NCI-H510A treated with DMSO at 0.1 percent for 48 hours (cell line): ENCODE measurements around the gene DLGAP4.
"Not testable (repeated sequence)": the region's sequence is repeated elsewhere in the genome, so short reads cannot be mapped to it uniquely, and the experiment has no call there.

ENCODE experiments used
- DNase-seq: peaks from one replicate; lab custom pipeline; 2025; lab: John Stamatoyannopoulos, UW

The DLGAP4 gene

DNA sequence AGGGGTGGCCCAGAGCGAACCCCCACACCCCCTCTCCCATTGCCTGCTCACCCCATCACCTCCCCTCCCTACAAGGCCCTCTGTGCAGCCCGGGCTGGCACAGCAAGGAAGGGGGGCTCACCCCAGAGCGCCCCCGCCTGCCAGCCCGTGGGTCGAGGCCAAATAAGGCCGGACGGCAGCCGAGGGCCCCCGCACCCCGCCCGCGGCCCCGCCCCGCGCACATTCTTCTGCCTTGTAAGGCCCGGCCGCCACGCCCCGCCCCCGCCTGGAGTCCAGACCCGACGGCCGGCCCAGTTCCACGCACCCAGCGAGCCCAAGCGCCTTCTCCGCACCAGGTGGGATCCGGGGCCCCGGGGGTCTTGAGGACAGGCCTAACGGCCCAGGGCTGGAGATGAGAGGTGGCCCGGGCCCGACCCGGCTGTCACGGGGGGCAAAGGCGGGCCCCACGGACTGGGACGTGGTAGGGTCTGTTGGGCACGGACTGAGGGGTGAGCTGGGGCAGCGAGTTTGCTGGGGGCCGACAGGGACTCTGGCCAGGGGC, 235.2 kb downstream of the DLGAP4 start, which contains the start of gene MYL9:
Gene MYL9, plus strand, starts transcription at position 293 of the 541 bp plus-strand sequence. CDS start 3,366 bp downstream, outside the sequence.
- DNase-seq: no peak

DNA sequence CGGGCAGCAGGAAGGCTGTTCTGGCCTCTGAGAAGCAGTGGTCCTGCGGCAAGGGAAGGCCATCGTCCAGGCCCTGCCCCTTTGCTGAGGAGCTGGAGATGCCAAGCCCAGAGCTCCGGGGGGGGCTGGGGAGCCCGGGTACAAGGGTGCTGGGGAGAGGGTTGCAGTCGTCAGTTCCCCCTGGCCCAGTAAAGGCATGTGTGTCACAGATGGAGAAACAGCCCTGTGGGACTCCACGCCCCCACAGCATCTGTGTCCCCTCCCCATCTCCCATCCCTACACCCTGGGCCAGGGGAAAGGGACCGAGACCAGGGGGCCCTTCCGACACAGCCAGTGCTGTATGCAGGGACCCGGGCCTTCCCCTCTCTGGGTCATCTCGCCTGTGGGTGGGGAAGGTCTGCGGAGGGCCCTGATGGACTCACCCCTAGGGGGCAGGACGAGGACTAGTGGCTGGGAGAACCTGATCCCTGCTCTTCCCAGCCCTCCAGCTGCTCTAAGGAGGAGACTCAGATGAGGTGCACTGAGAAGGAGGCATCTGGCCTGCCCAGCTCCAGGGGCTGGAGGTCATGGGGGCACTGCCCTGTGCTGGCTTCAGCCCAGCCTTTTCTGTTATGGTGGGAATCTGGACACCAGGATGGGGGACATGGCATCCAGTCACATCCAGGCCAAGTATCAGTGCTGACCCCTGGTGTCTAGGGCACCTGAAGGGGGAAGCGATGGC, 235.8 kb downstream of the DLGAP4 start:
- no peak for DNase-seq

DNA sequence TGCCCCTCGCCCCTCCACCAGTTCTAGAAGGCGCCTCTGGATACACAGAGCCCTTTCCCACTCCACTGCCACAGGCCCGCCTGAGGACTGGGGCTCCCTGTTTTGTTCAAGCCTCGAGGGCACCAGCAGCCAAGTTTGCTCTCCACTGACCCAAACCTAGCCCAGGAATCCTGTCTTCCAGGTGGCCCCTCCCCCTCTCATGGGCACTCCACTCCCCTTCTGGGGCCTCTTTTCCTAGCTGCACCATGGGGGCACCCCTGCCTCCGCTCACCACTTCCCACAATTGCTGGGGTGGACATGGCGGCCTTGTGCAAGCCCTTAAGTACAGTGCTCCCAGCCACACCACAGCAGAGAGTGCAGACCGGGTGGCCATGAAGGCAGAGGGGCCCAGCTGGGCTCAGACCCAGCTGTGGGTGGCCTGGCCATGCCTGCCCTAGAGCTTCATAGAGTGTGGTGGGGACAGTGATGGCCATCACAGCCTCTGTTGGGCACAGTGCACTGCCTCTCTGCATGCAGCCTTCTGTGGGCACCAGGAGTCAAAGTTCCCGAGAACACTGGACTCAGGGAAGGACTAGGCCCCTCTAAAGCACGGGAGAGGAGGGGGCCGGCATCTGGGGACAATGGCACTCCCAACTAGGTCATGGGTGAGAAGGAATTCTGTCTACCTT, 236.5 kb downstream of the DLGAP4 start:
- no peak for DNase-seq

DNA sequence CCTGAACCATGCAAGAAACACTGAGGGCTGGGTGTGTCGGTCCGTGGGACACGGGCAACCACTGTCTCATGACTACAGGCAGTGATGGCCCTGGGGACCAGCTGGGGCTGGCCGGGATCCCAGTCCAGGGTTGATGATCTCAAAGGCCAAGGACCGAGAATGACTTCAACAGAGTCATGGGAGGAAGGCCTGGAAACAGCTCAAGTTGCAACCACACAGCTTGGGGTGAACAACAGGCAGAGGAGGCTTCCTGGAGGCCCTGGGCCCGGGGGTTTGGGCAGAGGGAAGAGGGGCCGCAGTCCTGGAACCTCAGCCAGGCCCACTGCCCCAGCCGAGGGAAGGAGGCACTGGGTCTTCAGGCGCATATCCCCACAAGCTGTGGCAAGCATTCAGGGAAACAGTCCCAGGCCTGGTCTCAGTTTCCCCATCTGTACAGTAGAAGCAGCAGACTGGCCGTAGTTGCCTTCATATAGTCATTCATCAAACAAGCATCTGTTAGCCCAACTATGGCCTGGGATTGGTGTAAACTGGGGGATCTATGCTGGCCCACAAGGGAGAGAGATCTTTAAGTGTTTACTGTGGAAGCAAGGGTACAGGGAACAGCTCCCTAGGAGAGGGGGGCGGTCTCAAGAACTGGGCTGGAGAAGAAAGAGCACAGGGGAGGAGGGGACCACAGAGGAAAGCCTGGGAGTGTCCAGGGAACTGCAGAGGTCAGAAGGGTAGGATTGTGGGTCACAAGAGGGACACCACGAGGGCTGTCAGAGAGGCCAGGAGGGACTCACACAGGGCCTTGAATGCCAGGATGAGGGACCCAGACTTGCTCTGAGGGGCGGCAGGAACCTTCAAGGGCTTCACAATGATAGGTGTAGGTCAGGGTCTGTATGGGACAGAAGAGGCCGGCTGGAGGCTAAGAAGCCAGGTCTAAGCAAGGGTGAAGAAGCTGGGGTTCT, 237.3 kb downstream of the DLGAP4 start:
- DNase-seq: no peak

DNA sequence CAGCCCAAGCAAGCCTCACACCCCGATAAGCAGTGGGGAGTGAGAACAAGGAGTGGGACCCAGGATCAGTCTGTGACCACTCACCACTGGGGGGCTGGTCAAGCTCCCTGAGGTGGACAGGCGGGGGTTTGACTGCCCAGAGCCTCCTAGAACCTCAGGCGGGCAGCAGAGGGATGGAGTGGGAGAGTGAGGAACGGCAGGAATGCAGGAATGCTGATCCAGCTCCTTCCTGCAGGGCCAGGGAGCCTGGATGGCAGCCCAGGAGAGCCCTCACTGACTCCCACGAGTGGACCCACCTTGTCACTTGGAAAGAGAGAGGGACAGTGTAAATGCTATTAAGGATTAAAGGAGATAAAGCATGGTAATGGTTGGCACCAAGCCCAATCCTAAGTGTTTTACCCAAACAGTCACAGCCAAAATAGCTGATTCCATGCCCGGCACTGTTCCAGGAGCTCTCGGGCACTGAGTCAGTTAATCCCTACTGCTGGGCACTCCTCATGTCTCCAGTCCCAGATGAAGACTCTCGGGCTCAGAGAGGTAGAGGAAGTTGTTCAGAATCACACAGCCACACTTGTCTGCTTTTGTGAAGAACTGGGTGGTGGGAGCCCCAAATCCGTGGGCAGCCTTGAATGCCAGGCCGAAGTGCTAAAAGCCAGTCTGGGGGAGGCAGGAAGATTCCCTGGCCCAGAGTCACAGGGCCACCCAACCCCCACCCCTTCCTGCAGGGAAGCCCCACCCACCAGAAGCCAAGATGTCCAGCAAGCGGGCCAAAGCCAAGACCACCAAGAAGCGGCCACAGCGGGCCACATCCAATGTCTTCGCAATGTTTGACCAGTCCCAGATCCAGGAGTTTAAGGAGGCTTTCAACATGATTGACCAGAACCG, 238.2 kb downstream of the DLGAP4 start:
- DNase-seq: no peak

GRCh38 chr20:36546111-36546736, 240.1 kb downstream of the DLGAP4 start:
- no peak for DNase-seq

DNA sequence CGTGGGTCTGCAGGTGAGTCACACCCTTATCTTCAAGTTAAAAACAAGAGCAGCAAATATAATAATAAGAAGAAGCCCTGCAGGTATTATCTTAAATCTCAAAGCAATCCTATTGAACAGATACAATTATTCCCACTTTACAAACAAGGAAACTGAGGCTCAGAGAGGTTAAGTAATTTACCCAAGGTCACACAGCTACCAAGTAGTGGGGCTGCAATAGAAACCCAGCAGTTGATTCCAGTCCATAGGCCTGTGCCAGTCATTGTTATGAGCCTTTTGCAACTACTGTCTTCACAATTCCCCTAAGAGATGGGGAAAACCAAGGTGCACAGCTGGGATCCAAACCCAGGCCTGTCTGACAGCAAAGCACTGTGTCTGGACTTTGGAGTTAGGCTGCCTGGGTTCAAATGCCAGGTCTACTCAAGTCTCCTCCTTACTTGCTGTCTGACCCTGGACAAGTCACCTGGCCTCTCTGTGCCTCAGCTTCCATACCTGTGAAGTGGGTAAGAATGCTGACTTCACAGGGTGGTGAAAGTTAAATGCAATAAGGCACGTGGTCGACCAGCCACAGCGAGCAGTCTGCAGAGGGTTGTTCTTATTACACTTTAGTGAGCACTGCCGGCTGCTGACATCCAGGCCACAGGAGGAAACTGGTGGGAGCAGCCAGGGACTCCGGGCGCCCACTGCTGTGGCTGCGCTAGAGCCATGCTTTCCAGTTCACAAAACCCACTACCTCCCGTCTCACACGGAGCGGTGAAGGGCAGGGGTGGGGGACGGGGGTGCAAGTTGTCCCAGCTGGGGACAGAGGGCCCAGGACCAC, 241.3 kb downstream of the DLGAP4 start:
- DNase-seq: no peak

- no peak for DNase-seq
Measured at GRCh38 chr20:36548006-36548315, 241.8 kb downstream of the DLGAP4 start.

DNA sequence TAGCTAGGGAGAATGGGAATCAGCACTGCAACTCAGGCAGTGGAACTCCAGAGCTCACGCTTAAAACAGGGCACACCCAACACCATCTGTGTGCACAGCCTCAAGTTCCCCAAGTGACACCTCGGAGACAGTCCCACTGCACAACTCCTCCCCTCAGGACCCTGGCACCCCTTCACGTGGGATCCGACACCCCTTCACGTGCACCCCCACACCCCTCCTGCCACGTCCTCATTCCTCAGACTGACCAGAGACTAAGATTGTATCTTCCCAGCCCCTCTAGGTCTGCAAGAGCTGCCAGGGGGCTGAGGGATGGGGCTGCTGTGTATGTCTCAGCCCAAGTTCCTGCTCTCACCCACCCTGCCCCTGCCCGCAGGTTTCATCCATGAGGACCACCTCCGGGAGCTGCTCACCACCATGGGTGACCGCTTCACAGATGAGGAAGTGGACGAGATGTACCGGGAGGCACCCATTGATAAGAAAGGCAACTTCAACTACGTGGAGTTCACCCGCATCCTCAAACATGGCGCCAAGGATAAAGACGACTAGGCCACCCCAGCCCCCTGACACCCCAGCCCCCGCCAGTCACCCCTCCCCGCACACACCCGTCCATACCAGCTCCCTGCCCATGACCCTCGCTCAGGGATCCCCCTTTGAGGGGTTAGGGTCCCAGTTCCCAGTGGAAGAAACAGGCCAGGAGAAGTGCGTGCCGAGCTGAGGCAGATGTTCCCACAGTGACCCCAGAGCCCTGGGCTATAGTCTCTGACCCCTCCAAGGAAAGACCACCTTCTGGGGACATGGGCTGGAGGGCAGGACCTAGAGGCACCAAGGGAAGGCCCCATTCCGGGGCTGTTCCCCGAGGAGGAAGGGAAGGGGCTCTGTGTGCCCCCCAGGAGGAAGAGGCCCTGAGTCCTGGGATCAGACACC, 242.8 kb downstream of the DLGAP4 start:
- no peak for DNase-seq

DNA sequence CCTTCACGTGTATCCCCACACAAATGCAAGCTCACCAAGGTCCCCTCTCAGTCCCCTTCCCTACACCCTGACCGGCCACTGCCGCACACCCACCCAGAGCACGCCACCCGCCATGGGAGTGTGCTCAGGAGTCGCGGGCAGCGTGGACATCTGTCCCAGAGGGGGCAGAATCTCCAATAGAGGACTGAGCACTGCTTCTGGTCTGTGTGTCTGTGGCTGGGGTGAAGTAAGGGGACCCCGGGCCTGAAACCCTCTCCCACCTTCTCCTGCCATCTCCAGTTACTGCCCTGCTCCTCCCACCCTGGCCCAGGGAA, 243.4 kb downstream of the DLGAP4 start:
- no peak for DNase-seq

DNA sequence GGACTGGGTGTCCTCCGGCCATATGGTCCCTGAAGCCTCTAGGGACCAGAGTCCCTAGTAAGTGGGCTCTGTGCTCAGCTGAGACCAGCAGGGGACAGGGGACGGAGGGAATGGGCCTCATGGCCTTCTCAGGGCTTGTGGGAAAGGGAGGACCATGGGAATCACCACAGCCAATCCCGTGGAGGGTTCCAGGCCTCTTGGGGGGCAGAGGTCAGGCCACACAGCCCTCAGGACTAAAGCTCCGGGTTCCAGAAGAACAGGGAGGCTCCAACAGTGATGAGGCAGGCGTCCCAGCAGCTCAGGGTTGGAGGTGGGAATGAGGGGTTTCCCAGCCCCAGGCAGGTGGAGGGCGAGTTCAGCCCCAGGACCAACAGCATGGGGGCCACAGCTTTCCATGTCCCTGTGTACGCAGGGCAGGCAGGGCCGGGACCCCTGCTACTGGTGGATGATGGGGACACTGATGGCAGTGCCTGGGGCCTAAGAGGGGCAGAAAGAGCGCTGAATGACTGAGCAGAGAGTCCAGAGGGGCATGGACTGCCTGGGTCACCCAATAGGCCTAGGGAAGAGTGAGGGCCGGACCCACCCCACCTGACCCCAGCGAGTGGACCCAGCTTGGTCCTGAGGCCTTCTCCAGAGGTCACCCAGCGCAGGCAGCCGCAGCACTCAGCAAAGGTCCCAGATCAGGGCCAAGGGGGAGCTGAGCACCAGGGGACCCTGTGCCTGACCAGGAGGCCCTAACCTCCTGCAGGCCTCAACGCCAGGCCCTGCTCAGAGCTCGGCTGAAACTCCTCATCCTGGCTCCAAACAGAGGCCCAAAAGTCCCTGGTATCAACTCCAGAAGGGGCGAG, 244.0 kb downstream of the DLGAP4 start:
- no peak for DNase-seq

- no peak for DNase-seq
Measured at GRCh38 chr20:36550790-36551299, 244.7 kb downstream of the DLGAP4 start.

GRCh38 chr20:36555248-36555647, 249.1 kb downstream of the DLGAP4 start:
- no peak for DNase-seq

DNA sequence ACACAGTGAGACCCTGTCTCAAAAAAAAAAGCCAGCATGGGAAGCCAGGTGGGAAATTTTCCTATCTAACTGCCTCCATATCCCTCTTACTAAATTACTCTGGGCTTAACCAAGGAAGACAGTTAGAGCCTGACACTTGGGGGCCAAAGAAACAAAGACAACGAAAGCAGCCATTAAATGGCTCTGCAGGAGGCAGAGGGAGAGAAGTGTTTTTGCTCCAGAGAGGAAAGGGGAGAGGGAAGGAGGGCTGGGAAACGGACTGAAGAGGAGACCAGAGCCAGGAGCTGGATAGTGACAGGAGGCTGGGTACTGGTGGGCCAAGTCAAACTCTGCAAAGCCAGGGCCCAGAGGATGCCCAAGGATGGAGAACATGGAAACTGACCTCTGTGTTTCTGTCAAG, 256.6 kb downstream of the DLGAP4 start:
- no peak for DNase-seq

DNA sequence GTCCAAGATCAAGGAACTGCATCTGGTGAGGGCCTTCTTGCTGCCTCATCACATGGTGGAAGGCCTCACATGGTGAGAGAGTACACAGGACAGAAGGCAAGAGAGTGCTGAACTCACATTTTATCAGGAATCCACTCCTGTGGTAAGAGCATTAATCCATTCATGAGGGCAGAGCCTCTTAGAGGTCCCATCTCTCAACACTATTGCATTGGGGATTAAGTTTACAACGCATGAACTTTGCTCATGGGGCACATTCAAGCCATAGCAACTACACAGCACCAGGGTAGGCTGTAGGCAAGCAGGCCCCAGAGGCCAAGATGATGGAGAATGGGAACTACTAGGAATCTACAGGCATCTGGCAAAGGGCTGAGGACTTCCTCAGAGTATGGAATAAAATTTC, 257.2 kb downstream of the DLGAP4 start:
- no peak for DNase-seq

GRCh38 chr20:36564078-36564725, 258.1 kb downstream of the DLGAP4 start:
- not testable (repeated sequence) for DNase-seq

DNA sequence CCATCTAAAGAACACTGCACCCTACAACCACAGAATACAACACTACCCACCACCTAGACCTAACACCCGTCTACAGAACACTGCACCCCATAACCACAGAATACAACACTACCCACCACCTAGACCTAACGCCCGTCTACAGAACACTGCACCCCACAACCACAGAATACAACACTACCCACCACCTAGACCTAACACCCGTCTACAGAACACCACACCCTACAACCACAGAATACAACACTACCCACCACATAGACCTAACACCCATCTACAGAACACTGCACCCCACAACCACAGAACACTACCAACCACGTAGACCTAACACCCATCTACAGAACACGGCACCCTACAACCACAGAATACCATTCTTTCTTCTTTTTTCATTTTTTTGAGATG, 258.6 kb downstream of the DLGAP4 start:
- DNase-seq: not testable (repeated sequence)
